Osteoblast (primary cell): ENCODE measurements around the gene TAS2R19. TPM values are rescaled to one million over a fixed set of nuclear protein-coding genes. Genes with fewer than 3 reads are reported as not detected.
"Not testable (repeated sequence)": the region's sequence is repeated elsewhere in the genome, so short reads cannot be mapped to it uniquely, and the experiment has no call there.

ENCODE experiments used
- DNase-seq: peaks from one replicate; pipeline ENCODE4 v3.0.0; 2011; ENCODE audit warnings: low spot score, mixed read lengths; ENCODE audit not compliant: insufficient read length; ENCODE audit errors: missing footprints
- H2AFZ ChIP-seq: 2 replicates; pipeline ENCODE4 v1.6.0; 2011; ENCODE audit warnings: mild to moderate bottlenecking, low read length
- H3K27ac ChIP-seq: 2 replicates; pipeline ENCODE4 v1.5.1; 2011; ENCODE audit warnings: mild to moderate bottlenecking, low read depth, low read length, moderate library complexity
- H3K27me3 ChIP-seq: 2 replicates; pipeline ENCODE4 v1.6.0; 2012; ENCODE audit warnings: mild to moderate bottlenecking, control low read depth, inconsistent platforms, low read length, moderate library complexity; ENCODE audit not compliant: insufficient read depth
- H3K36me3 ChIP-seq: 2 replicates; pipeline ENCODE4 v1.5.1; 2011; ENCODE audit warnings: mild to moderate bottlenecking, low read length, control low read depth, moderate library complexity; ENCODE audit not compliant: insufficient read depth
- H3K4me1 ChIP-seq: 2 replicates; pipeline ENCODE4 v1.5.1; 2011; ENCODE audit warnings: mild to moderate bottlenecking, low read length, control low read depth, moderate library complexity; ENCODE audit not compliant: insufficient read depth
- H3K4me2 ChIP-seq: 2 replicates; pipeline ENCODE4 v1.6.0; 2011; ENCODE audit warnings: mild to moderate bottlenecking, low read length; ENCODE audit not compliant: insufficient read depth
- H3K4me3 ChIP-seq: fragments of 200-600 bp; sonication (generic); 3 replicates; pipeline ENCODE4 v1.5.1; 2012; ENCODE audit warnings: mild to moderate bottlenecking, low read length, inconsistent platforms; ENCODE audit not compliant: insufficient read depth
- H3K79me2 ChIP-seq: 2 replicates; pipeline ENCODE4 v1.6.0; 2012; ENCODE audit warnings: mild to moderate bottlenecking, low read length, control low read depth, inconsistent platforms; ENCODE audit not compliant: insufficient read depth
- H3K9me3 ChIP-seq: 2 replicates; pipeline ENCODE4 v1.5.1; 2011; ENCODE audit warnings: low read depth, low read length, control low read depth
- H4K20me1 ChIP-seq: 2 replicates; pipeline ENCODE4 v1.6.0; 2012; ENCODE audit warnings: mild to moderate bottlenecking, low read length, control low read depth; ENCODE audit not compliant: insufficient read depth
- total RNA-seq: library from RNA; depleted of rRNA; stranded (reverse); fragments of >200 nt; gene quantifications from 2 replicates; pipeline ENCODE4 v1.2.3, GENCODE V29; 2012
- TF ChIP-seq, protein P1 (sequence below): IDR thresholded peaks from 2 replicates; pipeline ENCODE4 v1.5.1; 2011; ENCODE audit warnings: mild to moderate bottlenecking, low read depth, low read length, moderate library complexity; ENCODE audit errors: extremely low read depth

The TAS2R19 gene
- total RNA-seq, 1 donor, result 7.6 TPM

DNA sequence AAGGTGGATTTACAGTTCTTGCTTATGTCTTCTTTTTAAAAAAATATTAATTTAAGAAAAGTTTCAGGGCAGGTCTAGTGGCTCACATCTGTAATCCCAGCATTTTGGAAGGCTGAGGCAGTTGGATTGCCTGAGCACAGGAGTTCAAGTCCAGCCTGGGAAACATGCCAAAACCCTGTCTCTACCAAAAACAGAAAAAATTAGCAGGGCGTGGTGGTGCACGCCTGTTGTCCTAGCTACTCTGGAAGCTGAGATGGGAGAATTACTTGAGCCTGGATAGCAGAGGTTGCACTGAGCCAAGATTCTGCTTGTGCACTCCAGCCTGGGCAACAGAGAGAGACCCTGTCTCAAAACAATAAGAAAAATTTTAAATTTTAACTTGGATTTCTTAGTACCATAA lies 45.1 kb upstream of the TAS2R19 start:
- H4K20me1 ChIP-seq, result no peaks in the 10 kb centered on the region
- no peaks in the 10 kb centered on the region for H3K27me3 ChIP-seq
- H3K79me2 ChIP-seq, result no peaks in the 10 kb centered on the region
- H3K27ac ChIP-seq, result no peak overlapping the region
- TF ChIP-seq, protein P1, sequence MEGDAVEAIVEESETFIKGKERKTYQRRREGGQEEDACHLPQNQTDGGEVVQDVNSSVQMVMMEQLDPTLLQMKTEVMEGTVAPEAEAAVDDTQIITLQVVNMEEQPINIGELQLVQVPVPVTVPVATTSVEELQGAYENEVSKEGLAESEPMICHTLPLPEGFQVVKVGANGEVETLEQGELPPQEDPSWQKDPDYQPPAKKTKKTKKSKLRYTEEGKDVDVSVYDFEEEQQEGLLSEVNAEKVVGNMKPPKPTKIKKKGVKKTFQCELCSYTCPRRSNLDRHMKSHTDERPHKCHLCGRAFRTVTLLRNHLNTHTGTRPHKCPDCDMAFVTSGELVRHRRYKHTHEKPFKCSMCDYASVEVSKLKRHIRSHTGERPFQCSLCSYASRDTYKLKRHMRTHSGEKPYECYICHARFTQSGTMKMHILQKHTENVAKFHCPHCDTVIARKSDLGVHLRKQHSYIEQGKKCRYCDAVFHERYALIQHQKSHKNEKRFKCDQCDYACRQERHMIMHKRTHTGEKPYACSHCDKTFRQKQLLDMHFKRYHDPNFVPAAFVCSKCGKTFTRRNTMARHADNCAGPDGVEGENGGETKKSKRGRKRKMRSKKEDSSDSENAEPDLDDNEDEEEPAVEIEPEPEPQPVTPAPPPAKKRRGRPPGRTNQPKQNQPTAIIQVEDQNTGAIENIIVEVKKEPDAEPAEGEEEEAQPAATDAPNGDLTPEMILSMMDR, result no peak
- H2AFZ ChIP-seq, result no peak overlapping the region
- no peaks in the 10 kb centered on the region for H3K36me3 ChIP-seq
- no peak overlapping the region for H3K4me2 ChIP-seq
- no peaks in the 10 kb centered on the region for H3K4me1 ChIP-seq
- DNase-seq, result no peak
- no peak overlapping the region for H3K4me3 ChIP-seq
- H3K9me3 ChIP-seq, result no peaks in the 10 kb centered on the region

DNA sequence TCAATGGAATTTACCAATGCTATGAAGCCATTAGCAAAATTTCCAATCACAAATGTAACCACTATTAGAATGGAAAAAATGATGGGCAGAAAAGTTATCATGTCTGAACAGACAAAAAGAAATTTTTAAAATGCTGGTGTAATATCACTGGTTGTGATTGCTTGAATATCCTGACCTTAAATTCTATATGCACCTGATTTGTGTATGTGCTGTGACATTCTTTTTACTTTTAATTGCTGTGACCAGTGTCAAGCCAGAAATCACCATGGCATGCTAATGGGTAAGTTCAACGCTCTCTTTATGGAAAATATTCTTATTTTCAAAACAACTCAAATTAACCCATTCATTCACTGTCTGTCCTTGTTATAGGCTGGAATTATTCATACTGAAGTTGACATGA lies 39.8 kb upstream of the TAS2R19 start, which contains the start of gene TAS2R46:
Gene TAS2R46, minus strand, starts transcription at position 101 of the 400 bp plus-strand sequence. Its CDS starts 0 bp downstream, at position 101.
- H3K27me3 ChIP-seq, H3K4me1 ChIP-seq, H3K9me3 ChIP-seq, H3K36me3 ChIP-seq, H3K79me2 ChIP-seq, H3K4me2 ChIP-seq, H3K4me3 ChIP-seq, H3K27ac ChIP-seq, H2AFZ ChIP-seq, H4K20me1 ChIP-seq, DNase-seq: not testable (repeated sequence)

DNA sequence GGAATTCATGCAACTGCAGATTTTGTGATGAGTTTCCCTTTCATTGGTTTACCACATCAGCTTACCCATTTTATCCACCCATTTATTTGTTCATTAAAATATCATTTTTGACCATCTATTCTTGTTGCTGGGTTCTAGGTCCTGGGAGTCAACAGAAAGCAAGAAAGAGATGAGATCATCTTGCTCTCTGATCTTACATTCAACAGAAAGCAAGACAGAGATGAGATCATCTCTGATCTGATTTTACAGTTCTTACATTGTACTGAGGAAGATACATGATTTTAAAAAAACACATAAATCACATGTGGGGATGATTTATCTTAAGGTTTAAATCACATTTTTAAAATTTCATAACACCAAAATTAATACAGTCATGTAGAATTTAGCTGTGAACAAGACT lies 37.4 kb upstream of the TAS2R19 start:
- Histone ChIP-seq H3K79me2 (peaks cover 9% of the 10 kb centered on the region), H3K9me3 (no peaks in the 10 kb centered on the region), H3K27ac (no peak overlapping the region), H2AFZ (no peak overlapping the region), H3K4me1 (no peaks in the 10 kb centered on the region), H4K20me1 (peaks cover 6% of the 10 kb centered on the region), H3K4me3 (no peak overlapping the region), H3K27me3 (no peaks in the 10 kb centered on the region), H3K4me2 (no peak overlapping the region), H3K36me3 (no peaks in the 10 kb centered on the region)
- no peak for DNase-seq
- TF ChIP-seq, protein P1, result no peak

DNA sequence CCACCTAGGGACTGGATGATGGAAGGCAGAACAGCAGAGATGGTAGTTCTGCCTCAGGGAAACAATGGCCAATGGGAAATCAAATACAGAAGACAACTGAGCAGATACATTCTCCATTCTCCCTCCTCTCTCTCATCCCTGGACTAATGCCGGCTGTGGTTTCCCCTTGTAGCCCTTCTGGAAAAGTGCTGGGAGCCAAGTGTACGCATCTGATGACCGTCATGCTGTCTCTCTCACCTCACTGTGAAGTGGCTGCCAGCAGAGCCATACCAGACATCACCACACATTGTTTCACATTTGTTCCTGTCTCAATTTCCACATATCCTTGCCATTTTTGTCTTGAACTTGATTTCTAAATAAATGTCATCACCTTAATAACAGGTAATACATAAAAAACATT lies 36.6 kb upstream of the TAS2R19 start:
- H3K4me3 ChIP-seq, result no peak overlapping the region
- H3K27me3 ChIP-seq, result no peaks in the 10 kb centered on the region
- H3K4me2 ChIP-seq, result no peak overlapping the region
- DNase-seq, result no peak
- H2AFZ ChIP-seq, result no peak overlapping the region
- no peaks in the 10 kb centered on the region for H3K4me1 ChIP-seq
- no peak overlapping the region for H3K27ac ChIP-seq
- no peaks in the 10 kb centered on the region for H3K36me3 ChIP-seq
- TF ChIP-seq, protein P1, result no peak
- peaks cover 9% of the 10 kb centered on the region for H3K79me2 ChIP-seq
- H3K9me3 ChIP-seq, result no peaks in the 10 kb centered on the region
- H4K20me1 ChIP-seq, result peaks cover 6% of the 10 kb centered on the region
